HG02840 (cell line): ENCODE measurements around the gene CNTFR.
A peak's percentile ranks its signal among the peaks of the same experiment; 100 is the strongest.
"Not testable (repeated sequence)": the region's sequence is repeated elsewhere in the genome, so short reads cannot be mapped to it uniquely, and the experiment has no call there.

Source experiments
- ATAC-seq: cut with Tn5 transposase; IDR thresholded peaks from one replicate; pipeline ENCODE4 v1.9.1; 2021; ENCODE audit warnings: mild to moderate bottlenecking, moderate library complexity, moderate number of reproducible peaks; ENCODE audit not compliant: unreplicated experiment, low FRiP score

The CNTFR gene

DNA sequence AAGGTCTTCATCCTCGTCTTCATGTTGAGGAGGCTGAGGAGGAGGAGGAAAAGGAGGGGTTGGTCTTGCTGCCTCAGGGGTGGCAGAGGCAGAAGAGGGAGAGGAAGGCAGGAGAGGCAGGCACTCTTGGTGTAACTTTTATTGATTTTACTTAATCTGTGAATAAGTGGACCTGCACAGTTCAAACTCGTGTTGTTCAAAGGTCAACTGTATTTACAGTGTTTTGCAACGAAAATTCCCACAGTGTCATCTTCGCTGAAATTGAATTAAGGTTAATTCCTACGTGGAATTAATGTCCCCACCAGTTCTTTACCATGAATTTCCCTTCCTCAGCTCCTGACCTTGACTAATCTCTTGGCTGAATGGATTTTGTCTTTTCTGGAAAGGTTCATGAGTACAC lies 45.5 kb downstream of the CNTFR start:
- ATAC-seq, result no peak

DNA sequence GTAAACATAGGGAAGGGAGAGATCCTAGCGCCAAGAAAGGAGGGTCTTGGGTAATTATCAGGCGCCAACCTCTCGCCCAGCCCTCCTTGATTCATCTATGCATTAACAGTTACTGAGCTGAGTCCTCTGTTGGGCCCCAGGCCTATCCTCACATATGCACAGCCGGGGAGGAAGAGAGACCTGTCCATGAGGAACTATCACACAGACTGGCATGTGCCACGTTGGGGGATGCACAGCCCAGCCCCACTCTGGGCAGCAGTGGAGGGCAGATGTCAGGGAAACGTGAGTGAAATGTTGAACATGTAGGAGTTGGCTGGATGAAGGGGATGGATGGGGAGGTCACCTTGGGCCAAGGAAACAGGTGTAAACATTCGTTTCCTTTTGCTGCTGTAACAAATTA lies 48.0 kb downstream of the CNTFR start:
- ATAC-seq, result no peak

DNA sequence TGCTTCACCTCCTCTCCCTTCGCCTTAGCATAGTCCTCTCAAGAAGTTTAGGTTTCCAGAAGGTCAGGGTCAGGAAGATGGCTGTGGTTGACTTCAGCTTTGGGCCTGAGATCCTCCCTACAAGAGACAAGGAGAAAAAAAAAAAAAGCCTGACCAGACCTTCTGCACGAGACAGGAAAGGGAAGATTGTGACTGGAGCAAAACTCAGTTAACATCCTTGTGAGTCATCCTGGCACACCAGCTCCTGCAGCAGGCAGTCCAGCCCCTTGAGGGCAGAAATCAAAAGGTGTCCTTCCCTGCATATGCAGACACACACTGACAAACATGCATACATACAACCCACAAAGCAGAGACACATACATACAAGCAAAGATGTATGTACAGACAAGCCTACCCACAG lies 48.7 kb downstream of the CNTFR start:
- ATAC-seq, result no peak

DNA sequence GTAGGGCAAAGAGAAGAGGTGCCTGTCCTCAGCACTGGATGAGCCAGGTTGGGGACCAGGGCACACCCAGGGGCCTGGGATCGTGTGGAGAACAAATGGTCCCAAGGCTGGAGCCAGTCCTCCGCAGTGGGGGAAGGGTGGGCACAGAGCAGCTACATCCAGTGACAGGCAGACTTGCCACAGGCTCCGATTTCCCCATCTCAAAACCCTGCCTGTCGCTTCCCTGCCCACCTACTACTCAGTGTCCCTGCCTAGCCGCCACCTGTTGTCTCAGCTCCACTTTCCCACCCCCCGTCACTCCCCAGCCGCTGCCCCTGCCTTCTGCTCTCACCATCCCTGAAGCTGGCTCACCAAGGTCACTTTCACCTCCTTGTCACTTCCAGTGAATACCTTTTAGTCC lies 52.8 kb downstream of the CNTFR start:
- no peak for ATAC-seq

DNA sequence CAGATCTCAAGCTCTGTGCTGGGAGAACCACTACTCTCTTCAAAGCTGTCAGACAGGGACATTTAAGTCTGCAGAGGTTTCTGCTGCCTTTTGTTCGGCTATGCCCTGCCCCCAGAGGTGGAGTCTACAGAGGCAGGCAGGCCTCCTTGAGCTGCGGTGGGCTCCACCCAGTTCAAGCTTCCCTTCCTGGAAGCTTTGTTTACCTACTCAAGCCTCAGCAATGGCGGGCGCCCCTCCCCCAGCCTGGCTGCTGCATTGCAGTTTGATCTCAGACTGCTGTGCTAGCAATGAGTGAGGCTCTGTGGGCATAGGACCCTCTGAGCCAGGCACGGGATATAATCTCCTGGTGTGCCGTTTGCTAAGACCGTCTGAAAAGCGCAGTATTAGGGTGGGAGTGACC lies 57.5 kb downstream of the CNTFR start:
- ATAC-seq, result not testable (repeated sequence)

DNA sequence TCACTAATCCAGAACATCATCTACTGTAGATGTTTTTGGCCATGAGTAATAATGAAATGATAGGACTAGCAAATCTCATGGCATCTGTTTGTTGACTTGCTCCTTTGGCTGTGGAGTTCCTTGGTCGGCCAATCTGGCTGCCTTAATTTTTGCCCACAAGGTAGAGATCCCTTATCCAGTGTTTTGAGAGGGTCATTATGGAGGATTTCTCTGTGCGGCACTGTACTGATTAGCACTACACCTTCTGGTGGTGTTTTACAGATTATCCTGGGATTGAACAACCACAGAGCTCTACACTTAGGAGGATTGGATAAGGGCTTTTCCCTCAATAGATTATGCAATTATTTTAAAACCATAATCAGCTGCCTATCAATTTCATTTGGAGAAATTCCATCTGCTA lies 63.5 kb downstream of the CNTFR start:
- ATAC-seq, result no peak

DNA sequence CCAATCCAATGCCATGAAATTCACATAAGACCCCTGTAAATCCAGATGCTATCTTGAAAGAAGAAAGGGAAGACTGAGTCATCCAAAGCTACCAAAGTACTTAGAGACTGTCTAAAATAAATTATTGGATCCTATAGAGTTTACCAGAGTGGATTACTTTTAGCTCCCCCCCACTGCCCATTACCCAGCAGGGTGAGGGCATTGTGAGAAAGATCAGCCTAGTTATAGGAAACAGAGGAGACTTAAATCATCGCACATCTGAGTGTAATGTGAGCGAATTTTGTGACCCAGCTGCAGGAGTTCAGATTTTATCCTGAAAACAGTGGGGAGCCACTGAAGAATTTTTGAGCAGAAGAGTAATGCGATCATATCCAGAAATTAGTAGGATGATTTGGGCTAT lies 65.2 kb downstream of the CNTFR start:
- ATAC-seq, result no peak

DNA sequence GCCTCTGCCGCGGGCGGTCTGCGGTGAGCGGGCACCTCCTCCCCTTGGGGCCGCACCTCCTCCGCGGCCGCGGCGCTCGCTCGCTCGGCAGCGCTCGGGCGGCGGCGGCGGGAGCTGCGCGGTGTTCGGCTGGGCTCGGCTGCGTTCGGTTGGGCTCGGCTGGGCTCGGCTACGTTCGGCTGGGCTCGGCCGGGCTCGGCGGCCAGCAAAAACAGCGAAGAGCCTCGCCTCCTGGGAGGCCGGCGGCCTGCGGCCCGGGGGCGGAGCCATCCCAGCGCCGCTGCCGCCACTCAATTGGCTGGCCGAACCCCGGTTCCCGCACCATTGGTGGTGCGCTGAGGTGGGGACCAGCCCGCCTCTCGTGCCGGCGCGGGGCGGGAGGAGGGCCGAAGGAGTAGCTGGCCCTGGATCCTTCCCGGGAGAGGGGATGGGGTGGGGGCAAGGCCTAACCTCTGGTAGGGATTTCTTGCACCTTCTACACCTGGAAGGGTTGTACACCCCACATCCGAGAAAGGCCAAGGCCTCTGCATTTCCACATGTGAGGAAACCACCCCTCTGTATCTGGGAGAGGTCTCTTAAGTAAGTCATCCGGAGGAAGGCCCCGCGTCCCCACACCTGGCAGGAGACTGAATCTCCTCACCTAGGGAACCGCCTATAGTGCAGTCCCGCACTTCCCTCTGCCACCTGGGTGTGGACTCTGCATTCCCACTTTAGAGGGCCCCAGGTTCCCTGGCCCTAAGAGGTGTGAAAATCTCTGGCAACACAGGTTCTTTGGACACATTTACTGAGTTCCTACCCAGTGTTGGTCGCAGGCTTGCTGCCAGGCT lies 66.3 kb downstream of the CNTFR start, which contains the start of gene ENHO:
TSS of gene ENHO (minus strand) at position 20 of the 827 bp plus-strand sequence. CDS start 1,295 bp downstream, outside the sequence.
- ATAC-seq, result peak; percentile 71

DNA sequence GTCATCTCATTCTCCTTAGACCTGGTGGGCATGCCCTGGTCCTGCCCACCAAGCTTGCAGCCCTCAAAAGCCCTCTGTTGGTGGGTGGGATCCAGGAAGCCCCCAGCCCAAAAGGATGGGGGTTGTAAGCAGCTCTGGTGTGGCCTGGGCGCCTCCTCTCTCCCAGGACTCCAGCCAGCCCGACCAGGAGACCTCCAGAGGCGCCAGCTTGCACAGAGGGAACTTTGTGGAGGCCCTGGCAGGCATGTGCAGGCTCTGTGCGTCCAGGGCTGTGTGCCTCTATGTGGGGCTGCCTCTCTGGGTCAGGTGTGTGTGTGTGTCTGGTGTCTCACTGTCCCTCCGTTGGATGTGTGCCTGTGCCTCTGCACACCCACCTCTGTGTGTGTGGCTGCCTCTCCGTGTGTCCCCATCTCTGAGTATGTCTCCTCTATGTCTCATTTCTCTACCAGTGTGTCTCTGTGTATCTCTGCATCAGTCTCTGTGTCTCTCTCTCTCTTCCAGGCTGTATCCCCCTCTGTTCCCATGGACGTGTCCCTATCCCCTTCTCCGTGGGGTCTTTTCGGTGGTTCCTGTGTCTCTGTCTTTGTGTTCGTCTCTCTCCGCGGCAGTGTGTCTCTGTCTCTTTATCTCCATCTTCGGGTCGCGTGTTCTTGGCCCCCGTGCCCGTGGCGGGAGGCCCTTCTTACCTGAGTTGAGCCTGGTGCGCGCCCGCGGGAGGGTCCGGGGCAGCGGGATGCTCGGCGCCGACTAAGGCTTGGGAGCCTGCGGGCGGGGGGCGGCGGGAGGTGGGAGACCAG lies 67.2 kb downstream of the CNTFR start:
- ATAC-seq, result peak; percentile 15

DNA sequence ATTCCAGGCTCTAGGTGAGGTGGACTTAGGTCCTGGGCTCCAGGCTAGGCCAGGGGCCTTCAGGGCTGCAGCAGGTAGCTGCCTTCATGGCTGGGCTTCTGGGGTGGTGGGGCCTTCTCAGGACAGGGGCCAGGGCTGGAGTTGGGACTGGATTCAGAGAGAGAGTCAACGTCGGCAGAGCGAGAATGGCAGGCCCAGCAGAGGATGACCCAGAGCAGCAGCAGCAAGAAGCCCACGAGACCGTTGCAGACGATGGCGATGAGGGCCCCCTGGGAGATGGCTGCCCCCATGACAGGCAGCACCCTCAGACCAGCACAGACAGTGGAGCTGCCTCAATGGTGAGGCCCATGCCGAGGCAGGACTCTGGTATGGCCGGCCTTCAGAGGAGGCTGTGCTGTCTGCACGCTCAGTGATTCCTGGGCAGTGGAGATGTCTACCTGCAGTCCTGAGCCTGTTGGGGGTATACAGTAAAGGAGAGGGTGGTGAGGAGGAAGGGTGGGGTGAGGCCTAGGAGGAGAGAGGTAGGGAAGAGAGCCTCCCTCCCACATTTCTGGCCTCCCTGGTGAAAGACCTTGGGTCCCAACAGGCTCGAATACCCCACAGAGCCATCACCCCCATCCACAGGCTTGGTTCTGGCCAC lies 68.0 kb downstream of the CNTFR start:
- ATAC-seq, result no peak

DNA sequence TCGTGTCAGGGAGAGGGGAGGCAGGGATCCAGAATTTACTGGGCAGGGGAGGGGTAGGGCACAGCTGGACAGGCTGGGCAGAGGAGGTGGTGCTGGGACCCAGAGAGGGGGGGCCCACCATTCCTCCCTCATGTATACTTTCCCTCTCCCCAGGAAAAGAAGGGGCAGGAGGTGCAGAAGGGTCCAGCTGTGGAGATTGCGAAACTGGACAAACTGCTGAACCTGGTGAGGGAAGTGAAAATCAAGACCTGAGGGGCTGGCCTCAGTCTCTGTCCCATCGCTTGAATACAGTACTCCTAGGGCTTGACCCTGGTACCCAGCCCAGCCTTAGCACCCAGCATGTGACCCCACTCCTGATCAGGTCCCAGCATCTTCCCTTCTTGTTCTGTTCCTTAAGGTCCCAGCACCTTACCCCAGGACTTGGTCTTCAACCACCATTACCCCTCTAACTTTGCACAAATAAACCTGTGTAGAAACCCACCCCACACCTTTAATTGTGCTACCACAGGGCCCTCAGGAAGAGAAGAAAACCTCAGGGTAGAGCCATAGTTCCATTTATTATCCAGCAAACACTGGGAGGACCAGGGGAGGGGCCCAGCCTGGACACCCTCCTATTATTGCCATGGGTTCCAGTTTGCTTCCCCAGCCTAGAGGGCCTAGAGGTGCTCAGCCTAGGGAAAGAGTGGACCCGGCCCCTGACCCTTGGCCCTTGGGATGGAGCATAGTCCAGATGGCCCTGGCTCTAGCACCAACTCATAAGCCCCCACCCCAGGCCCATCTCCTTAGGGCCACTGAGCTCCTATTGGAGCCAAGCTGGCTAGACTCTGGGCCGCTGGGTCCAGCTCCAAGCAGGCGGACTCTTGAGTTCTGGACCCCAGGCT lies 68.8 kb downstream of the CNTFR start:
- ATAC-seq, result no peak

DNA sequence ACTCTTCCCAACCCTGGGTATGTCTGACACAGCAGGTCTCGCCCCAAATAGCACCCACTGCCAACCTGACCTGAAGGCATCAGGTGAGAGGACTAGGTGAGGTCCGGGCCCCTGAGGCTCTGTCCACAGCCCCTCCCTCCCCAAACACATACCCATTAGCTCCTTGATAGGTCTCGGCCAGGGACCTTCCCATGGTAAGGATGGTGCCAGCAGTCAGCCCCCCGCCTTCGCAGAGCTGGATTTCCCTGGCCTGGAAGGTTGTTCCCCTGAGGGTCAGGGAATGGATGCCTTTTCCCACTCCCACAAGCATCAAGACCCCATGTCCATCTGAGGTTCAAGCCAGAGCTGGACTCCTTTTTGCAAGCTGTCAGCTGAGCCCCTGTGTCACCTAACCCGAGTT lies 69.4 kb downstream of the CNTFR start:
- ATAC-seq, result no peak

DNA sequence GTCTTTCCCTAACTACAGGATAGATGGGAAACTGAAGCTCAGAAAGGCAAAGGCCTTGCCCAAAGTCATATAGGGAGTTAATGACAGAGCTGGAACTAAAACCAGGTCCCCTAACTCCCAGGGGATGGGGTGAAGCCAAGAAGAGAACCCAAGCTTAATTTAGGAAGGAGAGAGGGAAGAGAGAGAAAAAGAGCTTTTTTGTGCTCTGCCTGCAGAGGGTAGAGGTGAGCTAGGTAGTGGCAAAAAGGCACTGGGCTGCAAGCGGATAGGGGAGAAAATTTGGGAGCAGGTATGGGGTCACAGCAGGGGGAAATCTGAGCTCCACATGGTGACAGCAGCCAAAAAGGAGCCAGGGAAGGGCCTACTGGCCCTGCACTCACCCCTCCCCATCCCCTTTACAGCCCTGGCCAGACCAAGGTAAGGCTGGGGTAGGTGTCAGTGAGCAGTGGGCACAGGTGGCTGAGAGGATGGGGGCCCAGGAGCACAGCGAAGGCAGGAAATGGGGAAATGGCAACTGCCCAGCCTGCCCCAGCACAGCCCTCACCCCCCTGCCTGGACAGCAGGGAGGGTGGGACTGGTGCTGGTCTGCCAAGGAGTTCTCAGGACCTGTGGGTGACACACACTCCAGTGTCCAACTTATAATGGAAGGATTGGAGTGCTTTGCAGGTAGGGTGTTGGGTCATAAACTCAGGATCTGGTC lies 70.1 kb downstream of the CNTFR start:
- ATAC-seq, result no peak

DNA sequence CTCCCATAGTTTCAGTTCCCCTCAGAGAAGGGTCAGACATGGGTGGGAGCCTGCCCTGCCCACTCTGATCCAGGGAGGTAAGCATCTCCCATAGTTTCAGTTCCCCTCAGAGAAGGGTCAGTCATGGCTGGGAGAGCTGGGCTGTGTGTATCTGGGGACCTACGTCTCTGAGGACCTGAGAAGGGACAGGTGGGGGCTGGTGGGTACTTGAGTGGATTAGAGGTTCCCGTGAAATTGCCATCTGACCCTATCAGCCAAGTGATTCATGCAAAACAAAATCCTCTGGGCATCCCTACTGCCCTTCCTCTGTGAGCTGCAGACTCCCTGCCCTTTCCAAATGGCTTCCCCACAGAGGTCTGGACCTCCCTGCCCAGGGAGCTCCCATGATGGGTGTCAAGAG lies 70.6 kb downstream of the CNTFR start:
- ATAC-seq, result no peak

DNA sequence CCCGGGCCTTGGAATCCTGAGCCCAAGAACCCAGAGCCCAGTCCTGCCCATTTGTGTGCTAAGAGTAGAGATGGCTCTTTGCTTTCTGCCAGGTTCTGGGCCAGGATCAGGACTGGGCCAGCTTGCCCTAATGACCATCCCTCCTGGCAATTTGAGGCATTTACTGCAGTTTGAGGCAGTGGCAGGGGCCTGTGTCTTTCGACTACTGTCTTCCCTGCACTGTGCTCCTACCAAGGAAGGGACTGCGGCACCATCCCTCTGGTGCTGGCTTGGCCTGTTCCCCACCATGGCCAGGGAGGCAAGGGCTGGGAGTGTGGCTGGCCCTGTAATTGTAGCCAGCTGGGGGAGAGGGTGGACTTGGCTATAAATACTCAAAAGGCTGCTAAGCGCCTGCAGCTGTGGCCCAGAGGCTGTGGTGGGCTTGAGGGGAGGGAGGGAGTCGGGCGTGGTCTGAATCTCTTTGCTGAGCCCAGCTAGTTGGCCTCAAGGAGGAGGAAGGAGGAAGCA lies 71.4 kb downstream of the CNTFR start:
- no peak for ATAC-seq

DNA sequence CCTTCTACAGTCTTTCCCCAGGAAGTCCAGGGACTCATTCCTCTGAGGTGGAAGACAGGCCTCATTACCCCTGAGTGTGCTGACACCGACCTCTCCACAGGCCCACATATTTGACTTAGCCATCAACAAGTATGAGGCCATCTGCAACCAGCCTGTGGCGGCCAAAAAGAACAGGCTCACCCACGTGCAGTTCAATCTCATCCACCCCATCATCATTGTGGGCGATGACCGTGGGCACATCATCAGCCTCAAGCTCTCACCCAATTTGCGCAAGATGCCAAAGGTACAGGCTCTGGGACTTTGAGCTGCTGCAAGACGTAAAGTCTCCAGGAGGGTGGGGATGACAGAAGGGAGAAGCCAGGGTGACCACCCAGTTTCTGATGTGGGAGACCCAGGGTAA lies 72.3 kb downstream of the CNTFR start:
- ATAC-seq, result no peak

DNA sequence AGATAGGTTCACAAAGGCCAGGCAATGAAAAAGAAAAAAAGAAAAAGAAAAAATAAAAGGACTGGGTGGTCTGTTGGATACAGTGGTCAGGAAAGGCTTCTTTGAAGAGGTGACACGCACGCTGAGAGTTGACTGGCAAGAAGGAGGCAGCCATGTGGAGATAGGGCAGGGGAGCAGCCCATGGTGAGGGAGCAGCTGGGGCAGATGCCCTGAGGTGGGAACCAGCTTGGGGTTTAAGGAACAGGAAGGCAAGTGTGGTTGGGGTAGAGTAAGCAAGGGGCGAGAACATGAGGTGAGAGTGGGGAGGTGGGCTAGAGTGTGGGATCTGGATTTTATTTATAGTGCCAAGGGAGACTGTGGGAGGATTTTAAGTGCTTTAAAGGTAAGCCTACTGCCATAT lies 73.6 kb downstream of the CNTFR start:
- no peak for ATAC-seq

DNA sequence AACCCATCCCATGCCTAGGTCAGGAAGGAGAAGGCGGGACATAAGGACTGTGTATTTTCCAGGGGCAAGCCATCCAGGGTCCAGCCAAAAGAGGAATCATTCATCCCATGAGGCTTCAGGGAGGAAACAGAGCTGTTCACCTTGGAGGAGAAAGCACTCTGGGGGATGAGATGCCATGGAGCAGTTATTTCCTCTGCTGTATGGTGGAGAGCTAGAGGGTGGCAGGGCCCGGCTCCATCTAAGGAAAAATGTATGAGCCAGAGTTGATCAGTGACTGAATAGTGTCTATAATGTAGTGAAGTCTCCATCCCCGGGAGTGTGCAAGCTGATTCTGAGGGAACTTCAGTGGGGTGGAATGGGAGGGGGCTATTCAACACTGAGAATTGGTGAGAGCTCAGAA lies 74.7 kb downstream of the CNTFR start:
- ATAC-seq, result no peak

DNA sequence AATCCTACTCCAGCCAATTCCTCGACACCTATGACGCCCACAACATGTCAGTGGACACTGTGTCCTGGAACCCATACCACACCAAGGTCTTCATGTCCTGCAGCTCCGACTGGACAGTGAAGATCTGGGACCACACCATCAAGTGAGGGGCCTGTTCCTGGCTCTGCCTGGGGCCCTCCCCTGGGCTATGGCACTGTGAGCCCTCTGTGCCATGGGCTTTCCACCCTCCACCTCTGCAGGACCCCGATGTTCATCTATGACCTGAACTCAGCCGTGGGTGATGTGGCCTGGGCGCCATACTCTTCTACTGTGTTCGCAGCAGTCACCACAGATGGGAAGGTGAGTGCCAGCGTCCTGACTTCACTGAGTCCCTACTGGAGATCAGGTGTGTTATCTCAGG lies 75.1 kb downstream of the CNTFR start:
- ATAC-seq, result no peak
